ENCODE measurements around the gene GIMAP5. TPM values are rescaled to one million over a fixed set of nuclear protein-coding genes. Genes with fewer than 3 reads are reported as not detected.
A peak's percentile ranks its signal among the peaks of the same experiment; 100 is the strongest.

The GIMAP5 gene
- 100 to 1,000 TPM in 1 of 4 donors, 10 to 100 TPM in 3; 20.4 to 103 (median 31.9) TPM for total RNA-seq

DNA sequence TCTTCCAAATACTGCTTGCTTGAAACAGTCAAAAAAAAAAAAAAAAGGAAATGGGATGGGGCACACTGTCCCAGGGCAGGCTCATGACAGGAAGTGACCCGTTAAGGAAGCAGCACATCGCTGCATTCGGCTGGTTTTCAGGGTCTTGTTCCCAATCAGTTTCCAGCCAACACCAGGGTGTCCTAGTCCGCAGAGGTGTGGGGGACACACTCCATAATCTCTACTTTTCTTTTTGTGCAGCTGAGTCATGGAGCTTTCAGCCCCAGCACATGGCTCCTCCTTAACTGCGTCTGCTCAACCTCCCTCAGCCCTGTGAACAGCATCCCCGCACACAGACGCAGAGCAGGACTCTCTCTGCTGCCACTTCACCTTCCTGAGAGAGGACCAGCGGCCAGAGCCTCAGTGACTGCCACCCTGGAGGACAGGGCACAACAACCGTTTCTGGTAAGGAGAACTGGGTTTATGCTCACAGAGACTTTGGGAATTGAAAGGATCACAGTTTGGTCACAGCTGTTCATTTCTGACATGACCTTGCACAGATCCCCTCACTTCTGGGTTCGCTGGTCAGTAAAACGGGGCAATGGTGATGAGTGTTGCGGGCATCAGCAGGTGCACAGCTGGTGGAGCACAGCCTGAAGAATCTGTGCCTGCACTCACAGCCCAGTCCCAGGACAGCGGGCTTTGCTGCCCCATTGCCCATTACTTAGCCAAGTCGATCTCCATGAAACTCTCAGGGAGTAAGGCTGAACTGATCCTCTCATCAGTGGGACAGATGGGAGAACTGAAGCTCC is at the start of gene GIMAP5:
GIMAP5 (plus strand) TSS at position 154 of the 791 bp plus-strand sequence. CDS start 3,467 bp downstream, outside the sequence.
- intact Hi-C loops (cut with DNase I; ENCODE audit: low total_unique reads): no loop called here
- no peaks in the 10 kb centered on the region for H3K9me3 ChIP-seq
- no peaks in the 10 kb centered on the region for H3K36me3 ChIP-seq
- peak within 1 kb of the TSS; percentile 69 to 72 for H3K27ac ChIP-seq
- no peak for DNase-seq
- H3K4me3 ChIP-seq: peak within 1 kb of the TSS; percentile 16 to 31
- no peaks in the 10 kb centered on the region for H3K4me1 ChIP-seq
- H3K27me3 ChIP-seq: no peaks in the 10 kb centered on the region
- TF ChIP-seq, protein P1, sequence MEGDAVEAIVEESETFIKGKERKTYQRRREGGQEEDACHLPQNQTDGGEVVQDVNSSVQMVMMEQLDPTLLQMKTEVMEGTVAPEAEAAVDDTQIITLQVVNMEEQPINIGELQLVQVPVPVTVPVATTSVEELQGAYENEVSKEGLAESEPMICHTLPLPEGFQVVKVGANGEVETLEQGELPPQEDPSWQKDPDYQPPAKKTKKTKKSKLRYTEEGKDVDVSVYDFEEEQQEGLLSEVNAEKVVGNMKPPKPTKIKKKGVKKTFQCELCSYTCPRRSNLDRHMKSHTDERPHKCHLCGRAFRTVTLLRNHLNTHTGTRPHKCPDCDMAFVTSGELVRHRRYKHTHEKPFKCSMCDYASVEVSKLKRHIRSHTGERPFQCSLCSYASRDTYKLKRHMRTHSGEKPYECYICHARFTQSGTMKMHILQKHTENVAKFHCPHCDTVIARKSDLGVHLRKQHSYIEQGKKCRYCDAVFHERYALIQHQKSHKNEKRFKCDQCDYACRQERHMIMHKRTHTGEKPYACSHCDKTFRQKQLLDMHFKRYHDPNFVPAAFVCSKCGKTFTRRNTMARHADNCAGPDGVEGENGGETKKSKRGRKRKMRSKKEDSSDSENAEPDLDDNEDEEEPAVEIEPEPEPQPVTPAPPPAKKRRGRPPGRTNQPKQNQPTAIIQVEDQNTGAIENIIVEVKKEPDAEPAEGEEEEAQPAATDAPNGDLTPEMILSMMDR (IDR thresholded peaks at IDR 0.05): no peak
- peak in 1 of 2 donors; percentile 51 for TF ChIP-seq POLR2A (IDR thresholded peaks at IDR 0.05)

DNA sequence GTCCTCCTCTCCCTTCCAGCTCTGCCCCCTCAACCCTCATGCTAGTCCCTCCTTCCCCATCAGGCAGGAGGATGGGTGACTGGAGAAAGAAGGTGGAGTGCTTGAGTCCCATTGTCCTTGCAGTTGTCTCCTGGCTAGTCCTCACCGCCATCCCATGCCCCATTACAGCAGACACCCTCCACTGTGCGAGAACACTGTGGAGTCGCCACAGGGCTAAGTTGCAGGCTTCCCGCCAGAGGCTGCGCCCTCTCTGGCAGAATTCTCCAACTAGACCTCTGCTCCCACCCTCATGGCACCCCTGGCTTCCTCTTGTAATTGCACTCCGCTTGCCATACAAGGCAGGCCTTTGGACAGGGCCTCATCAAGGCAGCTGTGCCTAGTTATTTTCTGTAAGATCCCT is 48.6 kb upstream of the GIMAP5 start:
- Histone ChIP-seq H3K9me3 (no peaks in the 10 kb centered on the region), H3K36me3 (no peaks in the 10 kb centered on the region), H3K27me3 (no peaks in the 10 kb centered on the region), H3K4me1 (no peaks in the 10 kb centered on the region), H3K4me3 (no peak overlapping the region), H3K27ac (no peak overlapping the region)
- TF ChIP-seq, protein P1 (IDR thresholded peaks at IDR 0.05): no peak
- TF ChIP-seq POLR2A (IDR thresholded peaks at IDR 0.05): no peak
- no peak for DNase-seq
- intact Hi-C loops (cut with DNase I; ENCODE audit: low total_unique reads): no loop called here

DNA sequence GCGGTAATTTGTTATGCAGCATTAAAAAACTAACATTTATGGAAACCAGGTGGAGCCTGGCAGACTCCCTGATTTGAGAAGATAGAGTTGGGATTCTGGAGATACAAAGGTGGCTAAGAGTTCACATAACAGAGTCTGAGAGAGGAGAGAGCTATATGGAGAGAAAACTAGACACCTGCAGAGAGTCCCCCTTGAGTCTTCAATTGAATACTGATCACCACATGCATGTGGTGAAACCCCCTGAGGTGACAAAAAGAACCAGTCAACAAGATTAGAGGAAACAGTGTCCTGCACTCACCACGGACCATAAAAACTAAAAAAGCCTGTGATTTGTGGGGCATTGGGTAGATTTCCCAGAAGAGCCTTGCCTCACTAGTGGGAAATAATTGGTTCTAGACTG is 41.6 kb upstream of the GIMAP5 start:
- intact Hi-C loops (cut with DNase I; ENCODE audit: low total_unique reads): no loop called here
- peaks cover 0 to 6% of the 10 kb centered on the region in 2 donors for H3K9me3 ChIP-seq

DNA sequence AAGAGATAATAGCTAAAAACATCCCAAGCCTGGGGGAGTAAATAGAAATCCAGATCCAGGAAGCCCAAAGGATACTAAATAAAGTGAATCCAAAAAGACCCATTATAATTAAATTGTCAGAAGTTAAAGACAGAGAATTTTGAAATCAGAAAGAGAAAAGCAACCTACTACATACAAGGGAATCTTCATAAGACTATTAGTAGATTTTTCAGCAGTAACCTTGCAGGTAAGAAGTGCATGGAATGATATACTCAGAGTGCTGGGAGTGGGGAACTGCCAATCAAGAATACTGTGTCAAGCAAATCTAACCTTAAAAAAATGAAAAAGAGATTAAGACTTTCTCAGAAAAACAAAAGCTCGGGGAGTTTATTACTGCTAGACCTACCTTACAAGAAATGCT is 34.0 kb upstream of the GIMAP5 start:
- Histone ChIP-seq H3K27me3 (no peaks in the 10 kb centered on the region), H3K27ac (no peak overlapping the region), H3K36me3 (no peaks in the 10 kb centered on the region), H3K4me3 (no peak overlapping the region), H3K9me3 (peaks cover 0 to 21% of the 10 kb centered on the region in 2 donors), H3K4me1 (no peaks in the 10 kb centered on the region)
- TF ChIP-seq, protein P1 (IDR thresholded peaks at IDR 0.05): no peak
- no peak for TF ChIP-seq POLR2A (IDR thresholded peaks at IDR 0.05)
- no peak for DNase-seq
- intact Hi-C loops (cut with DNase I; ENCODE audit: low total_unique reads): loop anchor here (5.0 kb wide), 1 partner anchor 241 kb away; no protein-coding TSS in a partner anchor

More for the DNA sequence above, 41.6 kb upstream of the GIMAP5 start:
- Histone ChIP-seq H3K4me3 (no peak overlapping the region), H3K36me3 (no peaks in the 10 kb centered on the region), H3K4me1 (no peaks in the 10 kb centered on the region), H3K27ac (no peak overlapping the region), H3K27me3 (no peaks in the 10 kb centered on the region)
- no peak for DNase-seq
- no peak for TF ChIP-seq POLR2A (IDR thresholded peaks at IDR 0.05)
- TF ChIP-seq, protein P1 (IDR thresholded peaks at IDR 0.05): no peak

DNA sequence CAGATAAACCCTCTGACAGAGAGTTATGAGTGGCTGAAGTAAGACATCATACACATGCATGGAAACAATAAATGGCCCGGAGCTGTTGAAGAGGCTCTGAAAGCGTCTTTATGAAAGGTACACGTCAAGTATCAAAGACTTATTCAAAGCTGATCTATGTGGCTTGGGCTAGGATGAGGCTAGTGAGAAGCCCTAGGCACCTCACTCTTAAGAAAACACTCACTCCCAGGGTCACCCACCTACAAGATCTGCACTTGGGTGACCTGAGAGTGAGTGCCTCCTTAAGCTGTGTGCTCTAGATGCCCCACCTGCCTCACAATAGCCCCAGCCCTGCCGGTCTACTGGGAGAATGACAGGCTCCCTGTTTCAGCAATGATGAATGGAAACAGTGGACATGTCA is 21.9 kb upstream of the GIMAP5 start:
- H3K27ac ChIP-seq: peak overlapping the region; percentile 57 to 80
- no peak overlapping the region for H3K4me3 ChIP-seq
- DNase-seq: no peak
- TF ChIP-seq, protein P1 (IDR thresholded peaks at IDR 0.05): no peak
- TF ChIP-seq POLR2A (IDR thresholded peaks at IDR 0.05): no peak
- no peaks in the 10 kb centered on the region for H3K9me3 ChIP-seq
- intact Hi-C loops (cut with DNase I; ENCODE audit: low total_unique reads): no loop called here
- no peaks in the 10 kb centered on the region for H3K27me3 ChIP-seq
- no peaks in the 10 kb centered on the region for H3K36me3 ChIP-seq
- H3K4me1 ChIP-seq: no peaks in the 10 kb centered on the region
